Activated CD4-positive, alpha-beta T cell treated with anti-CD3 and anti-CD28 coated beads for 24 hours (primary cell): ENCODE data around the gene PCK2.

Experiments
- DNase-seq, 2 donors: peaks; one replicate each; pipeline ENCODE4 v3.0.0-alpha.2; 2020; ENCODE audit warnings: low read depth in 2 of 2

PCK2 gene

GRCh38 chr14:24060984-24061913, 32.9 kb upstream of the PCK2 start:
- no peak for DNase-seq

- DNase-seq = no peak
Observed at GRCh38 chr14:24062216-24062980, 31.7 kb upstream of the PCK2 start.

GRCh38 chr14:24063263-24063836, 30.8 kb upstream of the PCK2 start:
- no peak for DNase-seq

GRCh38 chr14:24064091-24064795, 29.9 kb upstream of the PCK2 start:
- DNase-seq = no peak

GRCh38 chr14:24064856-24065255, 29.3 kb upstream of the PCK2 start:
- DNase-seq = no peak

GRCh38 chr14:24065408-24065807, 28.7 kb upstream of the PCK2 start:
- no peak for DNase-seq

GRCh38 chr14:24066496-24067132, 27.5 kb upstream of the PCK2 start:
- DNase-seq = no peak

GRCh38 chr14:24067133-24068082, 26.7 kb upstream of the PCK2 start:
- DNase-seq = no peak

GRCh38 chr14:24068711-24069410, 25.2 kb upstream of the PCK2 start:
- no peak for DNase-seq

GRCh38 chr14:24069411-24069735, 24.7 kb upstream of the PCK2 start:
- DNase-seq = no peak

- DNase-seq = no peak
Observed at GRCh38 chr14:24070285-24071143, 23.6 kb upstream of the PCK2 start.

GRCh38 chr14:24071144-24071697, 22.9 kb upstream of the PCK2 start, which contains the start of gene CPNE6:
TSS of gene CPNE6 (plus strand) at chr14:24071562. CDS start at chr14:24072937, 1,375 bp downstream.
- no peak for DNase-seq

- no peak for DNase-seq
Observed at GRCh38 chr14:24071836-24072430, 22.2 kb upstream of the PCK2 start.

GRCh38 chr14:24072436-24072835, 21.7 kb upstream of the PCK2 start:
- DNase-seq = no peak

GRCh38 chr14:24072881-24073877, 20.9 kb upstream of the PCK2 start:
- no peak for DNase-seq

GRCh38 chr14:24074625-24075484, 19.3 kb upstream of the PCK2 start:
- DNase-seq = no peak
